ENCODE data around the gene BCL6B. TPM values are rescaled to one million over a fixed set of nuclear protein-coding genes. Genes with fewer than 3 reads are reported as not detected.

The BCL6B gene
- total and polyA plus RNA-seq, 10 of the 15 experiments (the other 5 are each of a cell fraction or from before 2014, with no cell fraction given): 0.06 to 0.85 (median 0.11) TPM; not detected in 1

DNA sequence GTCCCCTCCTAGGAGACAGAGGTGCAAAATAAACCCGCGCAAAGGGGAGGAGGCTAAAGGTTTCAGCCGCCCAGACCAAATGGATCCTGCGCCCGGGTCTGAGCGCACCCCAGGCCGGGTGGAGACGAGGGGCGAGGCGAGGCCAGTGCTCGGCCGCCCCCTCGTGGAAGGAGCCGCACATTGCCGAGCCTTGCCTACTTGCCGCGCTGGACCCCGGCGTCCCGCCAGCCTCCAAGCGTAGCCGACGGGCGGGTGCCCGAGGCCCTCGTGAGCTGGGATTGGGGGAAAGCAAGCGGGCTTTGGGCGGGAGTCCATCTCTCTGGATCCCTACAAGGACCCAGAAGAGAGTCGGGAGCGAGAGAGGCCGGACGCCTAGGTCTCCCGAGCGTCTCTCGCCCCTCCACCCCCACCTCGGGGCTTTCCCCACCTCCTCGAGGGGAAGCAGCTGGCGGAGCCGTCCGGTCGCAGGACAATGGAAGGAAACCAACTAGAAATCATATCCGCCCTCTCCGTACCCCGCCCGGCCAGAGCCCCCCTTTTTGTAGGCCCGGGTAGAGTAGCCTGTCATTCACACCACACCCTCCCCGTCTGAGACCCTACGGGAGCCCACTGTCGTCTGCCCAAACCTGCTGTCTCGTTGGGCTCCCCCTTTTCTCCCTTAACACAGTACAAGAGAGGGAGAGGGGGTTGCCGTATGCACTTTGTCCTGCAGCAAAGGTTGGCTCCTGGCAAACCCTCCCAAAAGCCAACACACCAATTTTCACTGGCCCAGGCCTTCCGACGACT lies 664 bp upstream of the BCL6B start (continued):
- no peak for TF ChIP-seq YBX1 (IDR thresholded peaks at IDR 0.05)
- TF ChIP-seq RBBP5 (conservative IDR thresholded peaks at IDR 0.05): no peak
- TF ChIP-seq RUNX3 (IDR thresholded peaks at IDR 0.05; ENCODE audit: low read length): peak; percentile 47; the same call in 1 of the 2 replicates
- no peak for TF ChIP-seq WRNIP1 (IDR thresholded peaks at IDR 0.05; ENCODE audit: borderline replicate concordance, low read depth, low read length)
- TF ChIP-seq ZNF622 (IDR thresholded peaks at IDR 0.05): no peak
- no peak for TF ChIP-seq NFIC (IDR thresholded peaks at IDR 0.05; ENCODE audit: low read depth, low read length)
- no peak for TF ChIP-seq KAT2A (conservative IDR thresholded peaks at IDR 0.05; ENCODE audit: control insufficient read depth, low read depth, low read length)
- TF ChIP-seq FOXK2 (IDR thresholded peaks at IDR 0.05): no peak
- peak; percentile 72 for TF ChIP-seq RAD21 (IDR thresholded peaks at IDR 0.05; ENCODE audit: insufficient read depth, low read depth, low read length)
- no peak for TF ChIP-seq ZNF384 (IDR thresholded peaks at IDR 0.05; ENCODE audit: borderline replicate concordance, low read depth, low read length)
- TF ChIP-seq HCFC1 (IDR thresholded peaks at IDR 0.05; ENCODE audit: low read length): no peak
- TF ChIP-seq SMAD1 (IDR thresholded peaks at IDR 0.05; ENCODE audit: low read depth, partially characterized antibody): no peak
- TF ChIP-seq STAT3 (IDR thresholded peaks at IDR 0.05; ENCODE audit: low read depth, low read length): no peak
- no peak for TF ChIP-seq TBL1XR1 (IDR thresholded peaks at IDR 0.05; ENCODE audit: low read depth, low read length)
- no peak for TF ChIP-seq EZH2 (IDR thresholded peaks at IDR 0.05; ENCODE audit: borderline replicate concordance, control insufficient read depth, low read depth, low read length)
- TF ChIP-seq, protein P1, sequence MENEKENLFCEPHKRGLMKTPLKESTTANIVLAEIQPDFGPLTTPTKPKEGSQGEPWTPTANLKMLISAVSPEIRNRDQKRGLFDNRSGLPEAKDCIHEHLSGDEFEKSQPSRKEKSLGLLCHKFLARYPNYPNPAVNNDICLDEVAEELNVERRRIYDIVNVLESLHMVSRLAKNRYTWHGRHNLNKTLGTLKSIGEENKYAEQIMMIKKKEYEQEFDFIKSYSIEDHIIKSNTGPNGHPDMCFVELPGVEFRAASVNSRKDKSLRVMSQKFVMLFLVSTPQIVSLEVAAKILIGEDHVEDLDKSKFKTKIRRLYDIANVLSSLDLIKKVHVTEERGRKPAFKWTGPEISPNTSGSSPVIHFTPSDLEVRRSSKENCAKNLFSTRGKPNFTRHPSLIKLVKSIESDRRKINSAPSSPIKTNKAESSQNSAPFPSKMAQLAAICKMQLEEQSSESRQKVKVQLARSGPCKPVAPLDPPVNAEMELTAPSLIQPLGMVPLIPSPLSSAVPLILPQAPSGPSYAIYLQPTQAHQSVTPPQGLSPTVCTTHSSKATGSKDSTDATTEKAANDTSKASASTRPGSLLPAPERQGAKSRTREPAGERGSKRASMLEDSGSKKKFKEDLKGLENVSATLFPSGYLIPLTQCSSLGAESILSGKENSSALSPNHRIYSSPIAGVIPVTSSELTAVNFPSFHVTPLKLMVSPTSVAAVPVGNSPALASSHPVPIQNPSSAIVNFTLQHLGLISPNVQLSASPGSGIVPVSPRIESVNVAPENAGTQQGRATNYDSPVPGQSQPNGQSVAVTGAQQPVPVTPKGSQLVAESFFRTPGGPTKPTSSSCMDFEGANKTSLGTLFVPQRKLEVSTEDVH (IDR thresholded peaks at IDR 0.05; ENCODE audit: low read depth, partially characterized antibody): no peak
- no peak for TF ChIP-seq SREBF2 (IDR thresholded peaks at IDR 0.05; ENCODE audit: low read length)
- no peak for TF ChIP-seq NFXL1 (IDR thresholded peaks at IDR 0.05; ENCODE audit: borderline replicate concordance)
- no peak for TF ChIP-seq CREM (IDR thresholded peaks at IDR 0.05; ENCODE audit: low read depth)
- no peak for TF ChIP-seq CREB1 (IDR thresholded peaks at IDR 0.05; ENCODE audit: low read depth)
- TF ChIP-seq CBFB (IDR thresholded peaks at IDR 0.05; ENCODE audit: low read depth): no peak
- TF ChIP-seq, protein P2, sequence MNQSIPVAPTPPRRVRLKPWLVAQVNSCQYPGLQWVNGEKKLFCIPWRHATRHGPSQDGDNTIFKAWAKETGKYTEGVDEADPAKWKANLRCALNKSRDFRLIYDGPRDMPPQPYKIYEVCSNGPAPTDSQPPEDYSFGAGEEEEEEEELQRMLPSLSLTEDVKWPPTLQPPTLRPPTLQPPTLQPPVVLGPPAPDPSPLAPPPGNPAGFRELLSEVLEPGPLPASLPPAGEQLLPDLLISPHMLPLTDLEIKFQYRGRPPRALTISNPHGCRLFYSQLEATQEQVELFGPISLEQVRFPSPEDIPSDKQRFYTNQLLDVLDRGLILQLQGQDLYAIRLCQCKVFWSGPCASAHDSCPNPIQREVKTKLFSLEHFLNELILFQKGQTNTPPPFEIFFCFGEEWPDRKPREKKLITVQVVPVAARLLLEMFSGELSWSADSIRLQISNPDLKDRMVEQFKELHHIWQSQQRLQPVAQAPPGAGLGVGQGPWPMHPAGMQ (IDR thresholded peaks at IDR 0.05; ENCODE audit: borderline replicate concordance): no peak
- TF ChIP-seq KLF5 (IDR thresholded peaks at IDR 0.05; ENCODE audit: partially characterized antibody): no peak
- TF ChIP-seq, protein P3, sequence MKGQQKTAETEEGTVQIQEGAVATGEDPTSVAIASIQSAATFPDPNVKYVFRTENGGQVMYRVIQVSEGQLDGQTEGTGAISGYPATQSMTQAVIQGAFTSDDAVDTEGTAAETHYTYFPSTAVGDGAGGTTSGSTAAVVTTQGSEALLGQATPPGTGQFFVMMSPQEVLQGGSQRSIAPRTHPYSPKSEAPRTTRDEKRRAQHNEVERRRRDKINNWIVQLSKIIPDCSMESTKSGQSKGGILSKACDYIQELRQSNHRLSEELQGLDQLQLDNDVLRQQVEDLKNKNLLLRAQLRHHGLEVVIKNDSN (IDR thresholded peaks at IDR 0.05; ENCODE audit: borderline replicate concordance, extremely low read length, insufficient read depth, low read depth, low read length): no peak
- peak; percentile 88 for TF ChIP-seq DPF2 (IDR thresholded peaks at IDR 0.05)

Data from GM12878 (cell line).